Activated T-helper 1 cell treated with Interleukin-2 at 50 U/mL for 16 hours (primary cell): Measurements from ENCODE around the gene LMOD2.

Source experiments
- DNase-seq: peaks from one replicate; pipeline ENCODE4 v3.0.0-alpha.2; 2020; ENCODE audit warnings: low read depth

LMOD2 gene

GRCh38 chr7:123673137-123673732 is 17.6 kb downstream of the LMOD2 start:
- DNase-seq, result no peak

- no peak for DNase-seq
These were observed 18.2 kb downstream of the LMOD2 start for GRCh38 chr7:123673752-123674398.

GRCh38 chr7:123674399-123675180 is 18.9 kb downstream of the LMOD2 start:
- no peak for DNase-seq

- no peak for DNase-seq
These were observed 19.5 kb downstream of the LMOD2 start for GRCh38 chr7:123675181-123675473.

GRCh38 chr7:123677061-123677715 is 21.5 kb downstream of the LMOD2 start:
- no peak for DNase-seq

- DNase-seq, result no peak
These were observed 23.9 kb downstream of the LMOD2 start for GRCh38 chr7:123679614-123680013.

- no peak for DNase-seq
These were observed 24.9 kb downstream of the LMOD2 start for GRCh38 chr7:123680580-123680979.

- DNase-seq, result no peak
These were observed 25.9 kb downstream of the LMOD2 start for GRCh38 chr7:123681561-123681960.

- no peak for DNase-seq
These were observed 27.0 kb downstream of the LMOD2 start for GRCh38 chr7:123682690-123683089.

- no peak for DNase-seq
These were observed 31.5 kb downstream of the LMOD2 start for GRCh38 chr7:123687161-123687560.

GRCh38 chr7:123687727-123688126 is 32.1 kb downstream of the LMOD2 start:
- no peak for DNase-seq

- DNase-seq, result no peak
These were observed 33.6 kb downstream of the LMOD2 start for GRCh38 chr7:123689250-123689649.

- DNase-seq, result no peak
These were observed 34.9 kb downstream of the LMOD2 start for GRCh38 chr7:123690550-123690949.

GRCh38 chr7:123692471-123692877 is 36.8 kb downstream of the LMOD2 start:
- DNase-seq, result no peak

- no peak for DNase-seq
These were observed 40.4 kb downstream of the LMOD2 start for GRCh38 chr7:123695944-123696677.

- no peak for DNase-seq
These were observed 49.7 kb downstream of the LMOD2 start for GRCh38 chr7:123705211-123705901.

- no peak for DNase-seq
These were observed 53.9 kb downstream of the LMOD2 start for GRCh38 chr7:123709525-123709924.

GRCh38 chr7:123710683-123711082 is 55.0 kb downstream of the LMOD2 start:
- no peak for DNase-seq

GRCh38 chr7:123711832-123712293 is 56.2 kb downstream of the LMOD2 start:
- DNase-seq, result no peak

GRCh38 chr7:123712619-123713018 is 57.0 kb downstream of the LMOD2 start:
- no peak for DNase-seq
